ENCODE results near the gene TMEFF2. TPM values are rescaled to one million over a fixed set of nuclear protein-coding genes. Genes with fewer than 3 reads are reported as not detected.

TMEFF2 gene
- total and polyA plus RNA-seq, 3 donors from 2014 or later: 2.2 to 3.0 (median 2.7) TPM

GRCh38 chr2:191910518-191910917 is 284.2 kb downstream of the TMEFF2 start:
- DNase-seq: no peak
- H3K27ac ChIP-seq: no peak overlapping the region
- TF ChIP-seq POLR2A (IDR thresholded peaks at IDR 0.05) (no peak), CTCF (IDR thresholded peaks at IDR 0.05) (no peak)
- H3K9me3 ChIP-seq: no peaks in the 10 kb centered on the region
- H3K27me3 ChIP-seq: no peaks in the 10 kb centered on the region
- intact Hi-C loops (cut with DNase I; ENCODE audit: low total_unique reads): no loop called here
- H3K4me3 ChIP-seq: no peak overlapping the region
- no peaks in the 10 kb centered on the region for H3K36me3 ChIP-seq (ENCODE audit: low read depth, missing control alignments)
- 79 to 85% methylated on average over 2 of the region's 2 CpGs for WGBS, 2 donors
- H3K4me1 ChIP-seq: no peaks in the 10 kb centered on the region

GRCh38 chr2:191908874-191909273 is 285.9 kb downstream of the TMEFF2 start:
- intact Hi-C loops (cut with DNase I; ENCODE audit: low total_unique reads): no loop called here
- no peak for DNase-seq
- H3K4me1 ChIP-seq: no peaks in the 10 kb centered on the region
- no peak for TF ChIP-seq CTCF (IDR thresholded peaks at IDR 0.05)
- no peak for TF ChIP-seq POLR2A (IDR thresholded peaks at IDR 0.05)
- no peaks in the 10 kb centered on the region for H3K36me3 ChIP-seq (ENCODE audit: low read depth, missing control alignments)
- H3K27me3 ChIP-seq: no peaks in the 10 kb centered on the region
- no peak overlapping the region for H3K27ac ChIP-seq
- no peak overlapping the region for H3K4me3 ChIP-seq
- no peaks in the 10 kb centered on the region for H3K9me3 ChIP-seq

- Histone ChIP-seq H3K9me3 (no peaks in the 10 kb centered on the region), H3K4me1 (no peaks in the 10 kb centered on the region), H3K4me3 (no peak overlapping the region), H3K27ac (no peak overlapping the region), H3K27me3 (no peaks in the 10 kb centered on the region), H3K36me3 (ENCODE audit: low read depth, missing control alignments) (no peaks in the 10 kb centered on the region)
- intact Hi-C loops (cut with DNase I; ENCODE audit: low total_unique reads): no loop called here
- 75 to 93% methylated on average over 3 of the region's 3 CpGs for WGBS, 2 donors
- no peak for TF ChIP-seq POLR2A (IDR thresholded peaks at IDR 0.05)
- DNase-seq: no peak
Observed at GRCh38 chr2:191907545-191907944, 287.2 kb downstream of the TMEFF2 start.

- Histone ChIP-seq H3K36me3 (ENCODE audit: low read depth, missing control alignments) (no peaks in the 10 kb centered on the region), H3K9me3 (no peaks in the 10 kb centered on the region), H3K27ac (no peak overlapping the region), H3K27me3 (no peaks in the 10 kb centered on the region), H3K4me1 (no peaks in the 10 kb centered on the region), H3K4me3 (no peak overlapping the region)
- DNase-seq: no peak
- intact Hi-C loops (cut with DNase I; ENCODE audit: low total_unique reads): no loop called here
- TF ChIP-seq POLR2A (IDR thresholded peaks at IDR 0.05) (no peak), CTCF (IDR thresholded peaks at IDR 0.05) (no peak)
Observed at GRCh38 chr2:191907091-191907490, 287.6 kb downstream of the TMEFF2 start.

- Histone ChIP-seq H3K27me3 (no peaks in the 10 kb centered on the region), H3K4me3 (no peak overlapping the region), H3K9me3 (no peaks in the 10 kb centered on the region), H3K4me1 (no peaks in the 10 kb centered on the region), H3K36me3 (ENCODE audit: low read depth, missing control alignments) (no peaks in the 10 kb centered on the region), H3K27ac (no peak overlapping the region)
- TF ChIP-seq CTCF (IDR thresholded peaks at IDR 0.05) (no peak), POLR2A (IDR thresholded peaks at IDR 0.05) (no peak)
- intact Hi-C loops (cut with DNase I; ENCODE audit: low total_unique reads): no loop called here
- DNase-seq: no peak
- 77 to 78% methylated on average over 4 of the region's 4 CpGs for WGBS, 2 donors
Observed at GRCh38 chr2:191905336-191905735, 289.4 kb downstream of the TMEFF2 start.
